ENCODE data around the gene PLEKHH2.
A peak's percentile ranks its signal among the peaks of the same experiment; 100 is the strongest.

Gene PLEKHH2

DNA sequence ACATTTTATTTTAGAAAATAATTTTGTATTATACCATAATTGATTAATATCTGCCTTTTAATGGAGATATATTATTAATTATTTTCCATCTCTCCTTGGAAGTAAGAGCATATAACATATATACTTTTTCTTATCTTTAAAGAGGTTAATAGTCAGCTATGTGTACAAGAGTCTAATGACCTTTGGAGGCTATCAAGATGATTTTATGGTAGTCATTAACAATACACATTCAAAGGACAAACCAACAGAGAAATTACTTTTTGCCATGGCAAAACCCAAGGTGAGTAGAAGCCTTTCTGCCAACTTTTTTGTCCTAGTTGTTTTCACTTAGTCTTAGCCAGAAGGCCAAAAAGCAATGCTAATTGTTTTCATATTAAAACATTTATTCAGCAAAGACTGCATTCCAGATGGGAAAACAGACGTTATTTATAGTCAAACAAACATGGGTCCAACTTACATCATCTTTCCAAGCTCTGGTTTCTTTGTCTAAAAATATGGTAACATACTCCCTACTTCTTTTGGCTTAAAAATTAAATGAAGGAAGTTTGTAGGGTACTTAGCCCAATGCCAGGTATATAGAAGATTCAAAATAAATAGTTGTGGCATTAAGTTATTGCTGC lies 127.1 kb downstream of the PLEKHH2 start:
- no peak for DNase-seq

GRCh38 chr2:43766006-43766405 lies 128.9 kb downstream of the PLEKHH2 start:
- DNase-seq = no peak

DNA sequence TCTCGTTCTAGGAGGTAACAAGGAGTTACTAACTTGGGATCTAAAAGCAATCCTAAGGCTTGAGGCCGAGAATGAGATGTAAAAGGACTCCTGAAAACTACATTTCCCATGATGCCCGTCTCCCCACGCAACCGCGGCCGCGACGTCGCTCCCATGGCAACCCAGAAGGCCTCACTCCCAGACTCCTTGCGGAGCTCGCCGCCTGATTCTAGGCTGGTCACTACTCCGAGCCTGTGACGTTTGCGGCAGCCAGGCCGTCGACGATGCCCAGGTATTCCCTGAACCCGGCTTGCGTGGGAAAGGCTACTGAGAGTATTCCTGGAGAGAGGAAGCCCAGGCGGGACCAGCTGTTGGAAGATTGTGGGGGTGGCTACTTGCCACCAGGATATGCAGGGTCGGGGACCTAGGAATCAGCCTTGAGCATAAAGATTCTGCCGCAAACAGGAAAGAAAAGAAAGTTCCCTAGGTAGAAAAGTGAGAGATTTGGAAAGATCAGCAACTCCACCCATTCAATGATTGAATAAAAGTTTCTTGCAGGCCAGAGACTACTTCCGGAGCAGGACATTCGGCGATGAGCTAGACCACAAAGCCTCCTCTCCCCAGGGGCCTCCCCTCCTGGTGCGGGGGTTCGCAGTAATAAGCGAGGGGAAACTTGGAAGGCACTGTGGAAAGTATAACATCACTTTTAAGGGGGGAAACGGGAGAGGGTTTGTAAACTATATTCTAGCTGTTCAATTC lies 137.0 kb downstream of the PLEKHH2 start, which contains the start of gene DYNC2LI1:
DYNC2LI1 (plus strand) TSS at position 164 of the 738 bp plus-strand sequence; CDS start at position 264, 100 bp downstream.
- DNase-seq = peak; percentile 64

GRCh38 chr2:43774617-43775016 lies 137.6 kb downstream of the PLEKHH2 start:
- no peak for DNase-seq

- DNase-seq = no peak
Observed at GRCh38 chr2:43776324-43776723, 139.3 kb downstream of the PLEKHH2 start.

DNA sequence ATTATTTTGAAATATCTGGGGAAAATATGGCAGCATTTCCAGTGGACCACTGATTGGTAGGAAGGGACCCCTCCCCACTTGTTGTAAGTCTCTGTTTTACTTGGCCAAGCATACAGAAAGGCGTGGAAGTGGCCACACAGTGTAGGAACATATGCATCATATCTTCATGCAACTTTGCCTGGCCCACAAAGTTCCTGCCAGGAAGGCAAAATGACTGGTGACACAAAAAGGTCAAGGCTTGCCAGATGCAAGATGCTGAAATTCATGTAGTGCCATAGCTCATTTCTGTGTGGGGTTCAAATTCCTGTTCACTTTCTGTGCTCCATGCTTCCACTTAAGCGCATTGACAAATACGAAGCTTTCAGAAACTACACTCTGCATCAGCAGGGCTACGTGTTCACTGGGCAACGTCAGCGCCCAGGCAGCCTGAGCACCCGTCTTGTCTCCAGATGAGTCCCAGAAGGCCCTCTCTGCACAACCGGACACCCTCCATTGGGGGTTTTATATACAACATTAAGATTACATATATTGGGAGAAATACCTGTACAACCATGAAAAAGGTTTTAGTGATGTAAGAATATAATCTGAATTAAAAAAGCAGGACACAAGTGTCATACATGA lies 140.4 kb downstream of the PLEKHH2 start:
- DNase-seq = no peak

- DNase-seq = no peak
Observed at GRCh38 chr2:43778233-43778632, 141.2 kb downstream of the PLEKHH2 start.

GRCh38 chr2:43787895-43788294 lies 150.8 kb downstream of the PLEKHH2 start:
- no peak for DNase-seq

- no peak for DNase-seq
Observed at GRCh38 chr2:43788646-43789045, 151.6 kb downstream of the PLEKHH2 start.

DNA sequence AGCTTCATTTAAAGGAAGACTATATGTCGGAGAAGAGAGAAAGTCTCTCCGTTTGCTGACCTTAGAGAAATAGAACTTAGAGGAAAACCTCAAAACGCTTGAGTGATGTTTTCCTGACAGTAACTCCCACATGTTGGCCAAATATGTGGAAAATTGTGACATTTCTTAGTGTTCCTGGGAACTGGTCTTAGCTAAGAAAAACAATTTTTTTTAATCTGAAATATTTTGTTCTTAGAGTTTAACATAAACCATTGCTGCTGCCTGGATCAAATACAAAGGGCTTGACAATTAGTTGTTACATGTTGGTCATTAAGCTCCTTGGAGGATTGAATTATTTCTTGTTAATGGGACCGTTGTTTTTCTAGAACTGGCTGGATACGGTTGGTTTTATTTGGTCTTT lies 153.1 kb downstream of the PLEKHH2 start:
- DNase-seq = no peak

DNA sequence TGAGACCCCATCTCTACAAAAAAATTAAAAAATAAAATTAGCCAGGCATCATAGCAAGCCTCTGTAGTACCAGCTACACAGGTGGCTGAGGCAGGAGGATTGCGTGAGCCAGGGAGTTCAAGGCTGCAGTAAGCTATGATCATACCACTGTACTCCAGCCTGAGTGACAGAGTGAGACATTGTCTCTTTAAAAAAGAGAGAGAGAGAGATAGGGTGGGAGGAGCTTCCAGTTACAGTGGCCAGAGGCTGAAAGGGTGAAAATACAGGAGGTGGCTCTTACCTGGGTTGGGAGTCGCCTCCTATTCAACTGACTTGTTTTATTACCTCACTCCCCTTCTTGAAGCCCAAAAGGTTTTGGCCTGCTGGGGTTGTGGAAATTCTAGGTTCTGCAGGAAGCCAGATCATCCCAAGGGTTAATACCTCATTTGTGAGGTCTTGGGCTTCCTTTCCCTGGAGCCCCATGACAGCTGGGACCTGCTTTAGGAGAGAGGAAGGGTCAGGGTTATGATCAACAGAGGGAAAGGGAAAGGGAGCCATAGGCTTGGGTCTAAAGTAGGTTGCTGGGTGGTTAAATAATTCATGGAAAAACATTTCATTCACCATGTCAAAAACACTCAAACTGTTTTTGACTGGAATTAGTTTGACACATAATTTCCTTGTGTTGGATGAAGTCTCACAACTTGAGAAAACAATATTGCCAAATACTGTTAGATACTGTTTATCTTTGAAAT lies 154.1 kb downstream of the PLEKHH2 start:
- DNase-seq = no peak

DNA sequence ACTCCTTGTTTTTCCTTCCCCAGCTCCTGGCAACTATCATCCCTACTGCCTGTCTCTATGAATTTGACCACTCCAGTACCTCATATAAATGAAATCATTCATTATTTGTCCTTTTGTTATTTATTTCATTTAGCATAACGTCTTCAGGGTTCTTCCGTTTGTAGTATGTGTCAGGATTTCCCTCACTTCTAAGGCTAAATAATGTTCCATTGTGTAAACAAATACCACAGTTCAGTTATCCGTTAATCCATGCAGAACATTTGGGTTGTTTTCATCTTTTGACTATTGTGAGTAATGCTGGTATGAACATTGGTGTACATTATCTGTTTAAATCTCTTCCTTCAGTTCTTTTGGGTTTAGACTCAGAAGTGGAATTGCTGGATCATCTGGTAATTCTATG lies 155.6 kb downstream of the PLEKHH2 start:
- no peak for DNase-seq

- DNase-seq = no peak
Observed at GRCh38 chr2:43794956-43795355, 157.9 kb downstream of the PLEKHH2 start.

GRCh38 chr2:43796206-43796605 lies 159.1 kb downstream of the PLEKHH2 start:
- no peak for DNase-seq

GRCh38 chr2:43798300-43798699 lies 161.2 kb downstream of the PLEKHH2 start:
- no peak for DNase-seq

DNA sequence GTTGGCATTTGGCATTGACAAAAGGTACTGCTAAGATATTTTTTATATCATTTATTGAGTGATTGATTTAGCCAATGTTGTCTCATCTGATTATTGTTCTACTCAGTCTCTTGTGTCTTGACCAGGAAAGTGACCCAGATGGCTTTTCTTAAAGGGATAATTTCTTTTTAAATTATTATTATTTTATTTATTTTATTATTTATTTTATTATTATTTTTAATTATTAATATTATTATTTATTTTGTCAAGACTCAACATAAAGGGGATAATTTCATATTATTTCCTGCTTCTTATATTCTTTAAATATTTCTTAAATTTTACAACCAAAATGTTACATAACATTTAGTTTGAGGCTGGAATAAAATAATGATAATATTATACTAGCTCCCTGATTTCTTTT lies 163.8 kb downstream of the PLEKHH2 start:
- DNase-seq = no peak

- no peak for DNase-seq
Observed at GRCh38 chr2:43802135-43802534, 165.1 kb downstream of the PLEKHH2 start.

DNA sequence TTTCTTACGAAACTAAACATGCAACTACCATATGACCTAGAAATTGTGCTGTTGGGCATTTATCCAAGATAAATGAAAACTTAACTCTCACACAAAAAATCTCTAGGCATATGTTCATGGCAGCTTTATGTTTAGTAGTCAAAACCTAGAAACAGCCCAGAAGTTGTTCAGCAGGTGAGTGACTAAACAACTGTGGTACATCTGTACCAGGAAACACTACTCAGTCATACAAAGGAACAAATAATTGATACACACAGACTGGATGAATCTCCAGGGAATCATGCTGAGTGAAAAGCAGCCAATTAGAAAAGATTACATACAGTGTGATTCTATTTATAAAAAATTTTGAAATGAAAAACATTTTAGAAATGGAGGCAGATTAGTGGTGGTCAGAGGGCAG lies 166.1 kb downstream of the PLEKHH2 start:
- DNase-seq = no peak

DNA sequence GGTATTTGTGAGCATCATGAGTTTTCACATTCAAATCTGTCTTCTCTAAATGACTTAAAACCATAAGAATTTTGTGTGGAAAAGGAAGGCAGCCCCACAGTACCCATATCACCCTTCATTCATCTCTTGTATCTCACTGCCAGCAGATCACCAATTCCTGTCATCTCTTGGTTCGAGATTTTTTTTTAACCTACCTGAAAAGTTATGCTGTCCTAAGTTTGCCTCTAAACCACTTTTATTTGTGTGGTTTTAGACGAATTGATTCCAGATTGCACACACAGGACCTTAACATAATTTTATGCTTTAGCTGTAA lies 169.6 kb downstream of the PLEKHH2 start:
- no peak for DNase-seq

DNA sequence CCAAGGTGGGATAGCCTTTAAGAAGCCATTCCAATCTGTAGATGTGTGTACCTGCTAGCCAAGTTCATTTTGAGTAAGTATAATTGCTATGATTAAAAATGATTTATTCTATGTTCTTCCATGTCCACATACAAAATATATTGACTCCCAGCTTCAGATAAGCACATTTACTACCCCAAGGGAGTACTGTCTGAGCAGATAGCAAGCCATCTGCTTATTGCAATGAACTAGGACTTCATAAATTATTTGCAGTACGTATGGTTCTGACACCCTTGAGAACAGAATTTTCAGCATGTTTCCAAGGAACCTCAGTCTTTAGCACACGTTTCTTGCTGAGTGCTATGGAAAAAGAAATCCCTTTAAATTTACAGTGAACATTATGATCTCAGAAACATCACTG lies 173.4 kb downstream of the PLEKHH2 start:
- no peak for DNase-seq

DNA sequence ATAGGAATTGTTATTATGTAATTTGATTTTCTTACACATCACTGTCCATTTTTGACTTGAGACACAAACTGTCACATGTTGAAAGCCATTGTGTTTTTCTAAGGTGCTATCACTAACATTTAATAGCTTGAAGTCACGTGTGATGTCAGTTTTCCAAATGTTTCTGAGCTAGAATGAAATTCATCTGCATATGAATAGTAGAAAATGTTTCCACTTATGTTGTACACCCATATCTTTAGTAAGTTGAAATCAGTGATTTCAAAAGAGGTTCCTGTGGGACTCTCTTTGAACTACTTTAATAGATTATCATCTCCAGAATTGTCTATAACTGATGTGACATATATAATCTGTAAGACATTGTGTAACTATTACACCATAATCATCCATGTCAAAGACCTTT lies 173.8 kb downstream of the PLEKHH2 start:
- DNase-seq = no peak

DNA sequence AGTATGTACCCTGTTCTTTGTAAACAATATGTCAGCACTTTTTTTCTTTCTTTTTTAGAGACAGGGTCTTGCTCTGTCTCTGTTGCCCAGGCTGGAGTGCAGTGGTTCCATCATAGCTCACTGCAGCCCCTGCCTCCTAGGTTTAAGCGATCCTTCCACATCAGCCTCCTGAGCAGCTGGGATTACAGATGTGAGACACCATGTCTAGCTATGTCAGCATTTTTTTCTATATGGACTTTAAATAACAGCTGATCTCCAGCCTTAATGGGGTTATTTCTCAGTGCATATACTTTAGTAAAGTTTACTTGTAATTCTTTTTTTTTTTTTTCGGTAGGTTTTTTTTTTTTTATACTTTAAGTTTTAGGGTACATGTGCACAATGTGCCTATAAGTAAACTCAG lies 174.9 kb downstream of the PLEKHH2 start:
- no peak for DNase-seq

GRCh38 chr2:43812947-43813346 lies 175.9 kb downstream of the PLEKHH2 start:
- no peak for DNase-seq

DNA sequence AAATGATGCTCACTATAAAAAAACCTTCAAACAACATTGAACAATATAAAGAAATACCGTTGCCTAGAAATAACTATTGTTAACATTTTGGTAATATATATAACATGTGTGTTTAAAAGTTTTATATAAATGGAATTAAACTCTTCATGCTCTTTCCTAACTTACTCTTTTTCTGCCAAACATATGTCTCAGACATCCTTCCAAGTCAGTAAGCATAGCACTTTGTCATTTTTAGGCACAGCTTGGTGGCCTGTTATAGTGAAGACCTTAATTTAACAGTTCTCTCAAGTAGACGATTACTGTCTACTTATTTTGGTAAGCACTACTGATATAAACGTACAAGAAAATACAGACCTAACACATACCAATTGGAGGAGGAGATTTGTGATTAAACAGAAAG lies 177.7 kb downstream of the PLEKHH2 start:
- no peak for DNase-seq

All from activated T-cell treated with anti-CD3 and anti-CD28 coated beads for 4 hours (primary cell).